ENCODE measurements around the gene NELL2.

DNA sequence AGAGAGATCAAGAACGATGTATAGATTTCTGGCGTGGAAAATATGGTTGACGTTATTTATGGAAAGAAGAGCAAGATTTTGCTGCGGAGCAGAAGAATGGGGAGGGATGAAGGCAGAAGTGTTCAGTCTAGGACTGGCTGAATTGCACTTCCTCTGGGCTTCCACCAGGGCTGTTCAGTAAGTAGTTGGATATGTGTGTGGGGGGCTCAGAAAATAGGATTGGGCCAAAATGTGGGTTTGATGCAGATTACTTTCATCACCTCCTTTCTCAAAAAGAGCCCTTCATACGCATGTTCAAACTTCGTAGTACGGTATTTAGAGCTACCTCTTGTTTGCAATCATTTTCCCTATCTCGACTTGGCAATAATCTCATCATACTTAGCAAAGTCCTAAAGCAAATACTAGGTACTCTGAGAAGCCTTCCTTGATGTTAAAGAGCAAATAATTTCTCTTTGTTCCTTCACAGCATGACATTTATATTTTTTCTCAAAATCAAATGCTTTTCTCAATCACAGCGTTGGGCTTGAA, 349.4 kb downstream of the NELL2 start:
- TF ChIP-seq, protein P1, sequence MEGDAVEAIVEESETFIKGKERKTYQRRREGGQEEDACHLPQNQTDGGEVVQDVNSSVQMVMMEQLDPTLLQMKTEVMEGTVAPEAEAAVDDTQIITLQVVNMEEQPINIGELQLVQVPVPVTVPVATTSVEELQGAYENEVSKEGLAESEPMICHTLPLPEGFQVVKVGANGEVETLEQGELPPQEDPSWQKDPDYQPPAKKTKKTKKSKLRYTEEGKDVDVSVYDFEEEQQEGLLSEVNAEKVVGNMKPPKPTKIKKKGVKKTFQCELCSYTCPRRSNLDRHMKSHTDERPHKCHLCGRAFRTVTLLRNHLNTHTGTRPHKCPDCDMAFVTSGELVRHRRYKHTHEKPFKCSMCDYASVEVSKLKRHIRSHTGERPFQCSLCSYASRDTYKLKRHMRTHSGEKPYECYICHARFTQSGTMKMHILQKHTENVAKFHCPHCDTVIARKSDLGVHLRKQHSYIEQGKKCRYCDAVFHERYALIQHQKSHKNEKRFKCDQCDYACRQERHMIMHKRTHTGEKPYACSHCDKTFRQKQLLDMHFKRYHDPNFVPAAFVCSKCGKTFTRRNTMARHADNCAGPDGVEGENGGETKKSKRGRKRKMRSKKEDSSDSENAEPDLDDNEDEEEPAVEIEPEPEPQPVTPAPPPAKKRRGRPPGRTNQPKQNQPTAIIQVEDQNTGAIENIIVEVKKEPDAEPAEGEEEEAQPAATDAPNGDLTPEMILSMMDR (IDR thresholded peaks at IDR 0.05), result no peak
- TF ChIP-seq POLR2A (IDR thresholded peaks at IDR 0.05), result no peak
